HCT116 (cell line): ENCODE data around the gene PLA2G2F. TPM values are rescaled to one million over a fixed set of nuclear protein-coding genes. Genes with fewer than 3 reads are reported as not detected.
A peak's percentile ranks its signal among the peaks of the same experiment; 100 is the strongest.

Experiments used
- ATAC-seq: fragments of 200-7000 bp; cut with Tn5 transposase; 2 replicates; pipeline ENCODE4 v1.9.1; 2020; ENCODE audit warnings: mild to moderate bottlenecking, moderate library complexity
- BruUV-seq: library from RNA; stranded (reverse); fragments of 400-500 nt; replicated peaks from 2 replicates; lab custom pipeline; 2021; lab: Mats Ljungman, UMichigan
- CTCF ChIA-PET: fragments of 300-600 bp; sonication (Branson Sonifier 250); formaldehyde crosslinking; loops from one replicate; lab custom pipeline; 2021; ENCODE audit warnings: antibody characterized with exemption; lab: Charles Lee
- POLR2A ChIA-PET: fragments of 300-600, 350-600 bp; sonication (Branson Sonifier 250); formaldehyde crosslinking; loops from one replicate; lab custom pipeline; 2021; ENCODE audit warnings: antibody characterized with exemption; lab: Charles Lee
- RAD21 ChIA-PET, 2 experiments: fragments of 300-600 bp; sonication (Branson Sonifier 250); formaldehyde crosslinking; loops; one replicate each; lab custom pipeline; 2023; ENCODE audit warnings: low total read pairs in 2 of 2; ENCODE audit not compliant: uncharacterized antibody in 2 of 2, unreplicated experiment in 2 of 2, low non-redundant PET in 1 of 2; lab: Charles Lee
- DNase-seq: peaks from one replicate; pipeline ENCODE4 v3.0.0-alpha.2; 2010; ENCODE audit warnings: low read depth, low spot score
- H2AFZ ChIP-seq: fragments of 200-600 bp; shearing (Covaris generic), sonication (generic); 2 replicates; pipeline ENCODE4 v1.6.1; 2017; ENCODE audit warnings: low read depth, mixed run types, mixed read lengths, antibody characterized with exemption, low read length; ENCODE audit not compliant: poor library complexity, severe bottlenecking
- H3K27ac ChIP-seq: 2 replicates; pipeline ENCODE4 v1.5.1; 2012; ENCODE audit warnings: low read depth, low read length
- H3K27me3 ChIP-seq: fragments of 200-600 bp; sonication (generic); 2 replicates; pipeline ENCODE4 v1.6.1; 2016; ENCODE audit warnings: mixed run types, low read length, mixed read lengths; ENCODE audit not compliant: insufficient read depth
- H3K36me3 ChIP-seq, 2 experiments: fragments of 200-500 bp in 1 of 2; fragments of 200-600 bp in 1 of 2; sonication (Bioruptor generic) in 1 of 2; sonication (generic) in 1 of 2; 2 replicates each; pipeline versions ENCODE4 v1.5.1 to v1.6.1; 2014 to 2016; ENCODE audit warnings: low read length in 2 of 2, inconsistent platforms in 1 of 2, mixed read lengths in 1 of 2, mixed run types in 1 of 2; ENCODE audit not compliant: insufficient read depth in 2 of 2, control insufficient read depth in 1 of 2
- H3K4me1 ChIP-seq, 2 experiments: fragments of 200-600 bp in 1 of 2; sonication (generic) in 1 of 2; 2 replicates each; pipeline versions ENCODE4 v1.5.1 to v1.6.1; 2012 to 2017; ENCODE audit warnings: low read length in 2 of 2, inconsistent platforms in 1 of 2, mild to moderate bottlenecking in 1 of 2, mixed read lengths in 1 of 2, mixed run types in 1 of 2, moderate library complexity in 1 of 2; ENCODE audit not compliant: insufficient read depth in 2 of 2, control insufficient read depth in 1 of 2
- H3K4me2 ChIP-seq: fragments of 200-600 bp; sonication (generic); 2 replicates; pipeline ENCODE4 v1.6.1; 2017; ENCODE audit warnings: mixed run types, low read length, mixed read lengths
- H3K4me3 ChIP-seq, 2 experiments: fragments of 200-600 bp in 1 of 2; sonication (generic) in 1 of 2; replicated peaks in 1 of 2; 2 replicates each; pipeline ENCODE4 v1.5.1; 2011 to 2016; ENCODE audit warnings: low read length in 2 of 2, control low read depth in 1 of 2, low read depth in 1 of 2, mild to moderate bottlenecking in 1 of 2, mixed read lengths in 1 of 2, mixed run types in 1 of 2
- H3K79me2 ChIP-seq: fragments of 200-600 bp; sonication (generic); 2 replicates; pipeline ENCODE4 v1.6.1; 2017; ENCODE audit warnings: mild to moderate bottlenecking, mixed run types, low read length, moderate library complexity, mixed read lengths; ENCODE audit not compliant: insufficient read depth
- H3K9ac ChIP-seq: fragments of 200-600 bp; sonication (generic); 2 replicates; pipeline ENCODE4 v1.6.1; 2016; ENCODE audit warnings: low read length, mixed read lengths
- H3K9me2 ChIP-seq: fragments of 200-600 bp; sonication (generic), shearing (Covaris generic); 2 replicates; pipeline ENCODE4 v1.6.1; 2017; ENCODE audit warnings: mixed run types, mild to moderate bottlenecking, moderate library complexity; ENCODE audit not compliant: insufficient read depth
- H3K9me3 ChIP-seq, 2 experiments: fragments of 200-500 bp in 1 of 2; fragments of 200-600 bp in 1 of 2; sonication (Bioruptor generic) in 1 of 2; sonication (generic) in 1 of 2; 2 replicates each; pipeline ENCODE4 v1.6.1; 2014 to 2017; ENCODE audit warnings: low read length in 2 of 2, mixed read lengths in 2 of 2, inconsistent platforms in 1 of 2, low read depth in 1 of 2, mild to moderate bottlenecking in 1 of 2, mixed run types in 1 of 2, moderate library complexity in 1 of 2; ENCODE audit not compliant: control insufficient read depth in 1 of 2, insufficient read depth in 1 of 2
- H4K20me1 ChIP-seq: fragments of 200-600 bp; sonication (generic), shearing (Covaris generic); 2 replicates; pipeline ENCODE4 v1.6.1; 2017; ENCODE audit warnings: mixed run types, mild to moderate bottlenecking, moderate library complexity; ENCODE audit not compliant: insufficient read depth
- CBX3 ChIP-seq: IDR thresholded peaks from 2 replicates; pipeline ENCODE4 v1.6.1; 2012; ENCODE audit warnings: low read depth
- ELF1 ChIP-seq: IDR thresholded peaks from 2 replicates; pipeline ENCODE4 v1.6.1; 2012; ENCODE audit warnings: low read depth, borderline replicate concordance
- EZH2 ChIP-seq: fragments of 200-600 bp; sonication (generic); IDR thresholded peaks from 2 replicates; pipeline ENCODE4 v1.6.1; 2017; ENCODE audit warnings: antibody characterized with exemption, mixed run types
- intact Hi-C: fragments of 100-400 bp; cut with micrococcal nuclease; formaldehyde crosslinking; loops from 2 replicates; pipeline ENCODE4 v1.10.0; 2022
- total RNA-seq: library from RNA; stranded (reverse); gene quantifications from one replicate; pipeline ENCODE4 v1.2.1, GENCODE V29; 2021; ENCODE audit not compliant: unreplicated experiment
- TF ChIP-seq, protein P1 (sequence below): IDR thresholded peaks from 2 replicates; pipeline ENCODE4 v1.6.1; 2011; ENCODE audit warnings: mild to moderate bottlenecking, low read length, moderate library complexity; ENCODE audit not compliant: insufficient replicate concordance; ENCODE audit errors: extremely low read depth

The PLA2G2F gene
- total RNA-seq, 1 experiment from 2014 or later, result 0.12 TPM

- TF ChIP-seq, protein P1, sequence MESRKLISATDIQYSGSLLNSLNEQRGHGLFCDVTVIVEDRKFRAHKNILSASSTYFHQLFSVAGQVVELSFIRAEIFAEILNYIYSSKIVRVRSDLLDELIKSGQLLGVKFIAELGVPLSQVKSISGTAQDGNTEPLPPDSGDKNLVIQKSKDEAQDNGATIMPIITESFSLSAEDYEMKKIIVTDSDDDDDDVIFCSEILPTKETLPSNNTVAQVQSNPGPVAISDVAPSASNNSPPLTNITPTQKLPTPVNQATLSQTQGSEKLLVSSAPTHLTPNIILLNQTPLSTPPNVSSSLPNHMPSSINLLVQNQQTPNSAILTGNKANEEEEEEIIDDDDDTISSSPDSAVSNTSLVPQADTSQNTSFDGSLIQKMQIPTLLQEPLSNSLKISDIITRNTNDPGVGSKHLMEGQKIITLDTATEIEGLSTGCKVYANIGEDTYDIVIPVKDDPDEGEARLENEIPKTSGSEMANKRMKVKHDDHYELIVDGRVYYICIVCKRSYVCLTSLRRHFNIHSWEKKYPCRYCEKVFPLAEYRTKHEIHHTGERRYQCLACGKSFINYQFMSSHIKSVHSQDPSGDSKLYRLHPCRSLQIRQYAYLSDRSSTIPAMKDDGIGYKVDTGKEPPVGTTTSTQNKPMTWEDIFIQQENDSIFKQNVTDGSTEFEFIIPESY, result no peak
- no peak for TF ChIP-seq EZH2
- no peak for TF ChIP-seq ELF1
These were observed 55.8 kb downstream of the PLA2G2F start (continued) for GRCh38 chr1:20194757-20195461.

- TF ChIP-seq ELF1, result no peak
- TF ChIP-seq CBX3, result 0 out of 2 replicates have a peak, but pooled peaks have one; percentile 8
- Histone ChIP-seq H3K27me3 (peaks cover 20% of the 10 kb centered on the region; the same call in 1 of the 2 replicates), H3K79me2 (no peaks in the 10 kb centered on the region), H3K36me3 (no peaks in the 10 kb centered on the region), H3K9me3 (no peaks in the 10 kb centered on the region), H4K20me1 (no peaks in the 10 kb centered on the region), H3K4me1 (peaks cover 0 to 3% of the 10 kb centered on the region in 2 experiments; a peak in 1 of 4 replicates), H3K9me2 (no peaks in the 10 kb centered on the region), H3K4me3 (no peak overlapping the region), H3K27ac (no peak overlapping the region), H3K9ac (no peak overlapping the region), H3K4me2 (peak overlapping the region; percentile 48; the same call in 1 of the 2 replicates), H2AFZ (no peak overlapping the region)
- DNase-seq (no peak), ATAC-seq (0 out of 2 replicates have a peak, but pooled peaks have one; percentile 10)
- intact Hi-C loops, result loop anchor here (1.0 to 2.0 kb wide), 4 partner anchors 30 to 277 kb away; no protein-coding TSS in a partner anchor
- ChIA-PET CTCF (interaction anchor here (1.0 to 3.3 kb wide), 5 partner anchors 32 to 534 kb away, joined by 3 to 13 read pairs (median 3); no protein-coding TSS in a partner anchor), RAD21 (no interaction called here), POLR2A (no interaction called here)
- BruUV-seq, result no TSS peak
These were observed 56.3 kb downstream of the PLA2G2F start for GRCh38 chr1:20195462-20195780.
